Measurements from ENCODE around the gene ADAMTSL3. TPM values are rescaled to one million over a fixed set of nuclear protein-coding genes. Genes with fewer than 3 reads are reported as not detected.

ADAMTSL3 gene
- total and polyA plus RNA-seq, 2 of the 8 experiments (the other 6 are each of a cell fraction or from before 2014, with no cell fraction given), result 0.35 to 1.4 TPM

- Histone ChIP-seq H3K36me3 (ENCODE audit: control insufficient read depth in 2 of 4, insufficient read depth in 4 of 4, low read length in 3 of 4) (no peaks in the 10 kb centered on the region), H2AK5ac (ENCODE audit: low read depth, low read length) (no peak overlapping the region), H2BK15ac (ENCODE audit: low read length) (no peak overlapping the region), H2AFZ (ENCODE audit: low read length) (no peak overlapping the region), H4K91ac (replicated peaks; ENCODE audit: insufficient read length, low read length) (no peak overlapping the region), H3K56ac (replicated peaks; ENCODE audit: insufficient read length, low read depth, low read length) (no peak overlapping the region), H3K4me3 (ENCODE audit: extremely low read depth in 1 of 4, insufficient read depth in 2 of 4, low read depth in 3 of 4, low read length in 4 of 4) (no peak overlapping the region), H3K4ac (replicated peaks; ENCODE audit: insufficient read length, low read depth, low read length) (no peak overlapping the region), H3K79me1 (ENCODE audit: low read depth, low read length) (no peaks in the 10 kb centered on the region), H3K27me3 (replicated peaks in 1 of 4; ENCODE audit: control insufficient read depth in 3 of 4, extremely low read depth in 1 of 4, insufficient read depth in 3 of 4, low read length in 3 of 4) (no peaks in the 10 kb centered on the region), H3K23me2 (ENCODE audit: low read depth, low read length) (no peaks in the 10 kb centered on the region), H2BK12ac (ENCODE audit: low read depth, low read length) (no peak overlapping the region), H2BK20ac (ENCODE audit: low read length) (no peak overlapping the region), H3K4me2 (ENCODE audit: insufficient read depth in 1 of 2, low read depth in 2 of 2, low read length in 2 of 2) (no peak overlapping the region), H4K20me1 (replicated peaks in 1 of 2; ENCODE audit: control insufficient read depth in 1 of 2, insufficient read depth in 2 of 2, low read length in 2 of 2) (no peaks in the 10 kb centered on the region), H4K5ac (ENCODE audit: insufficient read length, low read depth, low read length) (no peak overlapping the region), H3K79me2 (ENCODE audit: control insufficient read depth in 1 of 2, insufficient read depth in 2 of 2, low read length in 2 of 2) (no peaks in the 10 kb centered on the region), H4K8ac (ENCODE audit: extremely low read depth, insufficient read depth, low read length) (no peak overlapping the region), H3K9me3 (ENCODE audit: insufficient read depth in 2 of 2, low read depth in 1 of 2, low read length in 1 of 2) (no peaks in the 10 kb centered on the region), H3K27ac (ENCODE audit: low read depth, low read length) (no peak overlapping the region), H3K14ac (ENCODE audit: insufficient read length) (no peak overlapping the region), H3K23ac (ENCODE audit: insufficient read length) (no peak overlapping the region), H3K9ac (replicated peaks in 1 of 4; ENCODE audit: extremely low read depth in 1 of 4, low read depth in 3 of 4, low read length in 3 of 4) (no peak overlapping the region), H3K4me1 (replicated peaks in 1 of 4; ENCODE audit: control insufficient read depth in 3 of 4, insufficient read depth in 4 of 4, low read length in 3 of 4) (no peaks in the 10 kb centered on the region), H2BK5ac (ENCODE audit: low read depth, low read length) (no peak overlapping the region), H3K18ac (ENCODE audit: extremely low read depth, low read length) (no peak overlapping the region), H2BK120ac (replicated peaks; ENCODE audit: low read depth, low read length) (no peak overlapping the region)
- TF ChIP-seq ASH2L (IDR thresholded peaks at IDR 0.05; ENCODE audit: low read length) (no peak), ATF3 (IDR thresholded peaks at IDR 0.05; ENCODE audit: insufficient read depth, low read depth, low read length) (no peak), JUND (IDR thresholded peaks at IDR 0.05; ENCODE audit: low read length) (no peak), SP4 (IDR thresholded peaks at IDR 0.05; ENCODE audit: low read length) (no peak), KDM5A (IDR thresholded peaks at IDR 0.05; ENCODE audit: low read length) (no peak), USF2 (IDR thresholded peaks at IDR 0.05; ENCODE audit: low read length) (no peak), SP2 (IDR thresholded peaks at IDR 0.05; ENCODE audit: low read length) (no peak), GABPA (IDR thresholded peaks at IDR 0.05; ENCODE audit: borderline replicate concordance, insufficient read depth, low read length) (no peak), ZNF274 (IDR thresholded peaks at IDR 0.05; ENCODE audit: borderline replicate concordance, extremely low read depth, low read length) (no peak), JUN (IDR thresholded peaks at IDR 0.05; ENCODE audit: low read depth, low read length) (no peak), HDAC6 (IDR thresholded peaks at IDR 0.05; ENCODE audit: low read depth, low read length) (no peak), TAF7 (optimal IDR thresholded peaks at IDR 0.05; ENCODE audit: borderline replicate concordance, low read depth, low read length) (no peak), RBBP5 (IDR thresholded peaks at IDR 0.05; ENCODE audit: borderline replicate concordance, low read depth, low read length) (no peak), SIX5 (IDR thresholded peaks at IDR 0.05; ENCODE audit: low read depth, low read length) (no peak), SRF (IDR thresholded peaks at IDR 0.05; ENCODE audit: low read depth, low read length) (no peak), POLR2AphosphoS5 (IDR thresholded peaks at IDR 0.05; ENCODE audit: low read depth, low read length) (no peak)
- FAIRE-seq, result no peak
- ChIA-PET CTCF (ENCODE audit: partially characterized antibody) (no interaction called here), POLR2A (ENCODE audit: partially characterized antibody) (no interaction called here)
- no peak for DNase-seq (ENCODE audit: low read depth in 1 of 2, low spot score in 2 of 2)
These were observed 56.5 kb downstream of the ADAMTSL3 start for GRCh38 chr15:83710452-83710851.
